ENCODE results near the gene CCDC87.
A peak's percentile ranks its signal among the peaks of the same experiment; 100 is the strongest.

CCDC87 gene

GRCh38 chr11:66580803-66581202 is 12.1 kb downstream of the CCDC87 start:
- Histone ChIP-seq H3K27me3 (ENCODE audit: control insufficient read depth, insufficient read depth, low read length) (no peaks in the 10 kb centered on the region), H3K36me3 (ENCODE audit: control insufficient read depth, insufficient read depth, low read length) (no peaks in the 10 kb centered on the region), H3K27ac (ENCODE audit: low read length) (no peak overlapping the region), H3K4me3 (ENCODE audit: low read length) (no peak overlapping the region), H3K9me3 (ENCODE audit: control insufficient read depth, insufficient read depth, low read length) (no peaks in the 10 kb centered on the region; the same call in 1 of the 2 replicates), H3K4me1 (ENCODE audit: control insufficient read depth, insufficient read depth, low read length) (no peaks in the 10 kb centered on the region)
- DNase-seq (ENCODE audit: low read depth, low spot score) = no peak
- WGBS (ENCODE audit: insufficient coverage, insufficient read length) = no CpG with 5 or more reads among the region's 5 CpGs

DNA sequence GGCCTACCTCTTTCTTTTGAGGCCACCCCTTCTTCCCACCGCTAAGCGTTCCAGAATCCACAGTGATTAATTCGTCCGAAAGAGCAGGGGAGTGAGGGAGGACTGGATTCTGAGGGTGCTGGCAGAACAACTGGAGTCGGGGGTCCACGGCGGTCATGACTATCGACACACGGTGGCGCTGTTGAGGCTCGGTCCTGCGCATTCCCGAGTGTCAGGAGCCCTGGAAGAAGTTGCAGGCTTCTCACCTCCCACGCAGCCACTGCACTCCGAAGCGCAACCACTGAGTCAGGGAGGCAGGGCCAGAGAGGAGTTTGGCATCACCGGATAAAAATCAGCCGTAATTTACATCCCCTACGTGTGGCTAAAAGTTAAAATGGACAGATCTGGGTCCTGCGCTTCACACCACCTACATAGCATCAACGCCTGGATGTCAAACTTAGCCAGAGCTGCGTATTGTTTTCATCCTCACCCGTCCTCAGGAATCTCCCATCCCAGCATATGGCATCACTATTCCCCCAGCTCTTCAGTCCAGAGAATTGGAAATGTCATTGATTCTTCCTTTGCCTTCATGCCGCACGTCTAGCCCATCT is 13.8 kb downstream of the CCDC87 start:
- Histone ChIP-seq H3K4me1 (ENCODE audit: control insufficient read depth, insufficient read depth, low read length) (no peaks in the 10 kb centered on the region), H3K4me3 (ENCODE audit: low read length) (no peak overlapping the region), H3K36me3 (ENCODE audit: control insufficient read depth, insufficient read depth, low read length) (no peaks in the 10 kb centered on the region), H3K27me3 (ENCODE audit: control insufficient read depth, insufficient read depth, low read length) (no peaks in the 10 kb centered on the region), H3K9me3 (ENCODE audit: control insufficient read depth, insufficient read depth, low read length) (no peaks in the 10 kb centered on the region; the same call in 1 of the 2 replicates), H3K27ac (ENCODE audit: low read length) (no peak overlapping the region)
- WGBS (ENCODE audit: insufficient coverage, insufficient read length) = no CpG with 5 or more reads among the region's 25 CpGs
- peak; percentile 63 for DNase-seq (ENCODE audit: low read depth, low spot score)

DNA sequence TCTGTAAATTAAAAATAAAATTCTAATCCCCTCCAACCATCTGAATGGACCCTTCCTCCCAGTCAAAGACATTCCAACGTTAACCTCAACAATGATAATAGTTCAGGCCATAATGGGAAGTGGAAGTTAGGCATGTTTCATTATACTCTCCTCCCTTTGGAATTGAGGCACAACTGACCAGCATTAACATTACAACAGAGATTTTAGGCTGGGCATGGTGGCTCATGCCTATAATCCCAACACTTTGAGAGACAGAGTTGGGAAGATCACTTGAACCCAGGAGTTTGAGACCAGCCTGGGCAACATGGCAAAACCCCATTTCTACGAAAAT is 22.0 kb downstream of the CCDC87 start:
- Histone ChIP-seq H3K4me1 (ENCODE audit: control insufficient read depth, insufficient read depth, low read length) (peaks cover 1% of the 10 kb centered on the region; the same call in 1 of the 2 replicates), H3K9me3 (ENCODE audit: control insufficient read depth, insufficient read depth, low read length) (no peaks in the 10 kb centered on the region), H3K27ac (ENCODE audit: low read length) (no peak overlapping the region), H3K4me3 (ENCODE audit: low read length) (no peak overlapping the region), H3K36me3 (ENCODE audit: control insufficient read depth, insufficient read depth, low read length) (no peaks in the 10 kb centered on the region), H3K27me3 (ENCODE audit: control insufficient read depth, insufficient read depth, low read length) (no peaks in the 10 kb centered on the region)
- no CpG with 5 or more reads among the region's 2 CpGs for WGBS (ENCODE audit: insufficient coverage, insufficient read length)
- no peak for DNase-seq (ENCODE audit: low read depth, low spot score)

GRCh38 chr11:66570079-66570849 is 22.6 kb downstream of the CCDC87 start:
- no peak overlapping the region for H3K27ac ChIP-seq (ENCODE audit: low read length)
- no CpG with 5 or more reads among the region's 5 CpGs for WGBS (ENCODE audit: insufficient coverage, insufficient read length)

DNA sequence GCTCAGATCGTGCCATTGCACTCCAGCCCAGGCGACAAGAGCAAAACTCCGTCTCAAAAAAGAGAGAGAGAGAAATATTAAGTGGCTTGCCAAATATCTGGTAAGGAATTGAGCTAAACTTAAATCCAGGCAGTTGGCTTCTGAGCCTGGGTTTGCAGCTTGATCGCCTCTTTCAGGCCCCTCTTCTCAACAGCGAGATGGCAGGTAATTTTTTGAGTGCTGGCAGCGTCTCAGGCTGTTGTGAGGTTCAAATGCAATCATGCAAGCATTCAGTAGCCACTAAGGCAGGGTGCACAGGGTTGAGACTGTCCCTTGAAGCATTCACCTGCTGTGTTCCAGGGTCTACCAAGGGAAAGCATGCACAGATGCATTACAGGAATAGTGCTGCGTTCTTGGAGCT is 23.8 kb downstream of the CCDC87 start:
- Histone ChIP-seq H3K36me3 (ENCODE audit: control insufficient read depth, insufficient read depth, low read length) (no peaks in the 10 kb centered on the region), H3K4me3 (ENCODE audit: low read length) (no peak overlapping the region), H3K9me3 (ENCODE audit: control insufficient read depth, insufficient read depth, low read length) (no peaks in the 10 kb centered on the region), H3K27ac (ENCODE audit: low read length) (no peak overlapping the region), H3K4me1 (ENCODE audit: control insufficient read depth, insufficient read depth, low read length) (peaks cover 1% of the 10 kb centered on the region; the same call in 1 of the 2 replicates), H3K27me3 (ENCODE audit: control insufficient read depth, insufficient read depth, low read length) (no peaks in the 10 kb centered on the region)
- DNase-seq (ENCODE audit: low read depth, low spot score) = no peak
- WGBS (ENCODE audit: insufficient coverage, insufficient read length) = no CpG with 5 or more reads among the region's 7 CpGs

More at GRCh38 chr11:66570079-66570849, 22.6 kb downstream of the CCDC87 start:
- Histone ChIP-seq H3K9me3 (ENCODE audit: control insufficient read depth, insufficient read depth, low read length) (no peaks in the 10 kb centered on the region), H3K4me1 (ENCODE audit: control insufficient read depth, insufficient read depth, low read length) (peaks cover 1% of the 10 kb centered on the region; the same call in 1 of the 2 replicates), H3K36me3 (ENCODE audit: control insufficient read depth, insufficient read depth, low read length) (no peaks in the 10 kb centered on the region), H3K27me3 (ENCODE audit: control insufficient read depth, insufficient read depth, low read length) (no peaks in the 10 kb centered on the region), H3K4me3 (ENCODE audit: low read length) (no peak overlapping the region)
- DNase-seq (ENCODE audit: low read depth, low spot score) = no peak

DNA sequence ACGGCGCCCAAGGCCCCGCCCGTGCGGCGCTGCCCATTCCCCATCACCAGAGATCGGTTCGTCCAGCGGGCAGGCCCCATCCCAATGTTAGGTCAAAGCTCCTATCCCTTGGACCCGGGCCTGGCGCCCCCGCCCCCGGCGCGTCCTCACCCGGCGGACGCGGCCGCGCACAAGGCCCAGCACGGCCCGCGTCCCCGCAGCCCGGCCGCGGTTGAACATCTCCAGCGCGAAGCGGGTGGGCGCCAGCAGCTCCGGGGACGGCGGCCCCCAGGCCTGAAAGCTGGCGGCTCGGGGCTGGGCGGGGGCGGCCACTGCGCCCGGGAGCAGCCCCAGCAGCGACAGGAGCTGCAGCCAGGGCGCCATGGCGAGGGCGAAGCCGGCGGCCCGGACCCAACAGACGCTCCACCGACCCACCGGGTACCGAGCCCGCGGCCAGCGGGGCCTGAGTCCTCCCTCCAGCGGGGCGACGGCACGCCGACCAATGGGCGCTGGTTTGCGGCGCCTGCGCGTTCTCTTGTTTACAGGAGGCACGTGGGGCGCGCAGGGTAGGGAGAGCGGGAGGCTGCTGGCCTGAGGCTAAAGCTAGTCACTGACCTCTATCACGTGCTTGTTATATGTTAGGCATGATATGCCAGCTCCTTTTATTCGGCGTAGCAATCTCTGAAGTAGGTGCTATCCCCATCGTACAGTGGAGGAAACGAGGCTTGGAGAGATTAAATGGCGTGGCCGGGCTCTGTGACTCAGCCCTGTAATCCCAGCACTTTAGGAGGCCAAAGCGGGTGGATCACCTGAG is 24.5 kb downstream of the CCDC87 start, which contains the start of gene CTSF:
Gene CTSF (minus strand): TSS at position 483 of the 793 bp plus-strand sequence. CDS start 120 bp downstream, at position 363.
- DNase-seq (ENCODE audit: low read depth, low spot score) = no peak

DNA sequence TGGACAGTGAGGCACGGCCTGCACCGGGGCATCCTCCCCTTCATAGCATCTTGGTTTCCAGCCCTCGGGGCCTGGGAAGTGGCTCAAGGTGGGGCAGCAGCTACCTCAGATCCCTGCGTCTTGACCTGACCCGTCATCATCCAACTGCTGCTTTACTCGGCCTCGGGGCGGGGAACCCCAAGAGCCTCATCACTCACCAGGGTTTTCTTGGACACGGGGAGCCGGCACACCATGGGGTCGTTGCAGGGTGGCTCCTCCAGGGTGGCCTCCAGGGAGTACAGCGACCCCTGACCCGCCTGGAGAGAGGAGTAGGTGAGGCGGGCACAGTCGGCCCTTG is 25.1 kb downstream of the CCDC87 start:
- Histone ChIP-seq H3K9me3 (ENCODE audit: control insufficient read depth, insufficient read depth, low read length) (no peaks in the 10 kb centered on the region), H3K27ac (ENCODE audit: low read length) (no peak overlapping the region), H3K36me3 (ENCODE audit: control insufficient read depth, insufficient read depth, low read length) (0 out of 2 replicates have a peak, but pooled peaks cover 2% of the 10 kb centered on the region), H3K4me1 (ENCODE audit: control insufficient read depth, insufficient read depth, low read length) (peaks cover 1% of the 10 kb centered on the region; the same call in 1 of the 2 replicates), H3K4me3 (ENCODE audit: low read length) (no peak overlapping the region), H3K27me3 (ENCODE audit: control insufficient read depth, insufficient read depth, low read length) (no peaks in the 10 kb centered on the region)
- WGBS (ENCODE audit: insufficient coverage, insufficient read length) = no CpG with 5 or more reads among the region's 15 CpGs
- DNase-seq (ENCODE audit: low read depth, low spot score) = no peak

More for the DNA sequence above, 24.5 kb downstream of the CCDC87 start, which contains the start of gene CTSF:
- H3K27me3 ChIP-seq (ENCODE audit: control insufficient read depth, insufficient read depth, low read length) = no peaks in the 10 kb centered on the region
- 0 out of 2 replicates have a peak, but pooled peaks cover 2% of the 10 kb centered on the region for H3K36me3 ChIP-seq (ENCODE audit: control insufficient read depth, insufficient read depth, low read length)
- H3K9me3 ChIP-seq (ENCODE audit: control insufficient read depth, insufficient read depth, low read length) = no peaks in the 10 kb centered on the region
- no peak within 1 kb of the TSS for H3K4me3 ChIP-seq (ENCODE audit: low read length)
- no peak within 1 kb of the TSS for H3K27ac ChIP-seq (ENCODE audit: low read length)
- H3K4me1 ChIP-seq (ENCODE audit: control insufficient read depth, insufficient read depth, low read length) = peaks cover 1% of the 10 kb centered on the region; the same call in 1 of the 2 replicates
- no CpG with 5 or more reads among the region's 77 CpGs for WGBS (ENCODE audit: insufficient coverage, insufficient read length)

DNA sequence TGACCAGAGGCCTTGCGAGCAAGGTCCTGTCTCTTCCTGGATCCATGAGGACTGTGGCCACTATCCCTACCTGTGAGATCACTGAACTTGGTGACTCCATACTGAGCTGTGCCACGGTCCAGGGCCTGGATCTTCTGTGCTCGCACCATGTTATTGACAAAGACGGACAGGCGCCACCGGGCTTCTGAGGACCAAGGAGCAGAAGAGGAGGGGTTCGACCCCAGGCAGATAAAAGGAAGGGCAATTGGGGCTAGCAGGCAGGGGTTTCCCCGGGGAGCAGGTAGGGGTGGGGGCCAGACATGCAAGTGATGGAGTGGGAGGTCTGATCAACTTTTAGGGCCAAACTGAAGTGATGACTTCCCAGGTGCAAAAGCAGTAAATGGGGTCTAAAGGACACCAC is 26.6 kb downstream of the CCDC87 start:
- no CpG with 5 or more reads among the region's 8 CpGs for WGBS (ENCODE audit: insufficient coverage, insufficient read length)
- Histone ChIP-seq H3K27ac (ENCODE audit: low read length) (no peak overlapping the region), H3K4me3 (ENCODE audit: low read length) (no peak overlapping the region), H3K4me1 (ENCODE audit: control insufficient read depth, insufficient read depth, low read length) (peaks cover 1% of the 10 kb centered on the region; the same call in 1 of the 2 replicates), H3K36me3 (ENCODE audit: control insufficient read depth, insufficient read depth, low read length) (peaks cover 17% of the 10 kb centered on the region), H3K9me3 (ENCODE audit: control insufficient read depth, insufficient read depth, low read length) (no peaks in the 10 kb centered on the region), H3K27me3 (ENCODE audit: control insufficient read depth, insufficient read depth, low read length) (no peaks in the 10 kb centered on the region)
- DNase-seq (ENCODE audit: low read depth, low spot score) = no peak

DNA sequence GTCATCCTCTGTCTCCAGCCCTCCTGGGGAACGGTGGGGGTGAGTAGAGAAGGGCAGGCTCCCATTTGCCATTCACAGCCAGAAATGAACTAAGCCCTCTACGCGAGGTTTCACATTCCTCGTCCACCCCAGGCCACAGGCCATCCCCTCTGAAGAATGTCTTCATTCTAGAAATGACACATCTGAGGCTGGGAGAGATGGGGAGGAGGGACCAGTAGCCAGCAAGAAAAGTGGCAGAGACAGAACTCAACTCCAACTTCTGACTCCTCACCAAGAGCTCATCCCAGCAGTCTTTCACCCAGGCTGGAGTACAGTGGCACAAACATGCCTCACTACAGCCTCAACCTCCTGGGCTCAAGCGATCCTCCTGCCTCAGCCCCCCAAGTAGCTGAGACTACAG is 27.9 kb downstream of the CCDC87 start:
- Histone ChIP-seq H3K27me3 (ENCODE audit: control insufficient read depth, insufficient read depth, low read length) (no peaks in the 10 kb centered on the region), H3K36me3 (ENCODE audit: control insufficient read depth, insufficient read depth, low read length) (peaks cover 25% of the 10 kb centered on the region), H3K4me1 (ENCODE audit: control insufficient read depth, insufficient read depth, low read length) (peaks cover 1% of the 10 kb centered on the region; the same call in 1 of the 2 replicates), H3K27ac (ENCODE audit: low read length) (no peak overlapping the region), H3K9me3 (ENCODE audit: control insufficient read depth, insufficient read depth, low read length) (no peaks in the 10 kb centered on the region), H3K4me3 (ENCODE audit: low read length) (no peak overlapping the region)
- no CpG with 5 or more reads among the region's 5 CpGs for WGBS (ENCODE audit: insufficient coverage, insufficient read length)
- DNase-seq (ENCODE audit: low read depth, low spot score) = no peak

DNA sequence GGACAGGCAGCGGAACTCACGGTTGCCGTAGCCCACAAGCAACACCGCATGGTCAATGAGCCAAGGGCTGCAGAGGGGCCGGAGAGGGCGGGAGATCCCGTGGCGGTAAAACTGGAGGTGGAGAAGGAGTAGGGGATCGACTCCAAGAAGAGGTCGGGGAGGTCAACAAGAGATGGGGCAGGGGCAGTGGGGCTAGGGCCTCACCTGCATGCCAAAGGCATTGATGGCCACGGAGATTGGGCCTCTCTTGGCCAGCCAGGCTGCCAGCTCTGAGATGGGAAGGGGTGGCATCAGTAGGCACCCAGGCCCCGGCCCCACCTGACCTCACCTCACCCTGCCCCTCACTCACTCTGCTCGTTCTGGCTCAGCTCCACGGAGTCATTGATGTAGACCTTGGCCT is 28.3 kb downstream of the CCDC87 start:
- WGBS (ENCODE audit: insufficient coverage, insufficient read length) = no CpG with 5 or more reads among the region's 14 CpGs
- peaks cover 1% of the 10 kb centered on the region; the same call in 1 of the 2 replicates for H3K4me1 ChIP-seq (ENCODE audit: control insufficient read depth, insufficient read depth, low read length)
- H3K27me3 ChIP-seq (ENCODE audit: control insufficient read depth, insufficient read depth, low read length) = no peaks in the 10 kb centered on the region
- H3K36me3 ChIP-seq (ENCODE audit: control insufficient read depth, insufficient read depth, low read length) = peaks cover 25% of the 10 kb centered on the region
- no peak overlapping the region for H3K4me3 ChIP-seq (ENCODE audit: low read length)
- H3K9me3 ChIP-seq (ENCODE audit: control insufficient read depth, insufficient read depth, low read length) = no peaks in the 10 kb centered on the region
- H3K27ac ChIP-seq (ENCODE audit: low read length) = no peak overlapping the region
- no peak for DNase-seq (ENCODE audit: low read depth, low spot score)
